ENCODE measurements around the gene KRTAP19-1. TPM values are rescaled to one million over a fixed set of nuclear protein-coding genes. Genes with fewer than 3 reads are reported as not detected.

Gene KRTAP19-1
- total and polyA plus RNA-seq, 9 of the 15 experiments (the other 6 are each of a cell fraction or from before 2014, with no cell fraction given): not detected

- Histone ChIP-seq H2AFZ (ENCODE audit: low read depth, low read length) (no peak overlapping the region), H3K36me3 (ENCODE audit: control insufficient read depth, insufficient read depth, low read length) (no peaks in the 10 kb centered on the region), H3K4me1 (replicated peaks in 1 of 2; ENCODE audit: control insufficient read depth in 2 of 2, insufficient read depth in 2 of 2, low read length in 2 of 2) (no peaks in the 10 kb centered on the region), H3K27me3 (ENCODE audit: control insufficient read depth in 2 of 2, insufficient read depth in 2 of 2, low read length in 2 of 2) (no peaks in the 10 kb centered on the region), H3K9me1 (ENCODE audit: control insufficient read depth, insufficient read depth, low read length) (no peaks in the 10 kb centered on the region), H4K20me1 (replicated peaks; ENCODE audit: control insufficient read depth, insufficient read depth, low read length) (no peaks in the 10 kb centered on the region), H3K9ac (ENCODE audit: insufficient read depth in 1 of 2, low read depth in 2 of 2, low read length in 2 of 2) (no peak overlapping the region), H3K4me2 (ENCODE audit: insufficient read depth, low read length) (no peak overlapping the region), H3K79me2 (ENCODE audit: control insufficient read depth, insufficient read depth, low read length) (no peaks in the 10 kb centered on the region), H3K9me3 (replicated peaks; ENCODE audit: control insufficient read depth, insufficient read depth, low read depth, low read length) (no peaks in the 10 kb centered on the region; the same call in 1 of the 2 replicates), H3K27ac (ENCODE audit: extremely low read depth, low read depth, low read length) (no peak overlapping the region), H3K4me3 (no peak overlapping the region)
- 0% methylated on average over 1 of the region's 1 CpG for WGBS (ENCODE audit: insufficient coverage, low coverage, missing lambda C conversion rate)
- in situ Hi-C loops (cut with MboI) (no loop called here), intact Hi-C loops (cut with micrococcal nuclease) (no loop called here)
- no TSS peak for BruUV-seq (replicated peaks)
- FAIRE-seq: no peak
- CTCF ChIA-PET (ENCODE audit: low intra/inter-chr PET ratio): no interaction called here
- POLR2A ChIA-PET: no interaction called here
- no peak for TF ChIP-seq CBX1 (IDR thresholded peaks at IDR 0.05; ENCODE audit: low read depth)
- no peak for TF ChIP-seq RBM22 (IDR thresholded peaks at IDR 0.05; ENCODE audit: low read depth, low read length, poor library complexity, severe bottlenecking)
- no peak for TF ChIP-seq POLR2AphosphoS2 (IDR thresholded peaks at IDR 0.05; ENCODE audit: low read length)
- TF ChIP-seq EHMT2 (IDR thresholded peaks at IDR 0.05): no peak
- no peak for TF ChIP-seq ZNF586 (CRISPR knock-in tag; conservative IDR thresholded peaks at IDR 0.05)
- TF ChIP-seq MEF2A (IDR thresholded peaks at IDR 0.05; ENCODE audit: control insufficient read depth, low read depth, low read length): no peak
- no peak for TF ChIP-seq CHCHD3 (CRISPR knock-in tag; IDR thresholded peaks at IDR 0.05)
- TF ChIP-seq RBBP5 (IDR thresholded peaks at IDR 0.05; ENCODE audit: borderline replicate concordance, insufficient read depth, low read length, poor library complexity, severe bottlenecking): no peak
- no peak for TF ChIP-seq HNRNPLL (IDR thresholded peaks at IDR 0.05; ENCODE audit: low read depth, low read length, poor library complexity, severe bottlenecking)
- no peak for TF ChIP-seq SAFB2 (IDR thresholded peaks at IDR 0.05; ENCODE audit: borderline replicate concordance, low read depth, low read length, severe bottlenecking)
- TF ChIP-seq GATAD2B (IDR thresholded peaks at IDR 0.05; ENCODE audit: borderline replicate concordance): no peak
- TF ChIP-seq CEBPZ (IDR thresholded peaks at IDR 0.05; ENCODE audit: borderline replicate concordance, low read depth, low read length): no peak
- TF ChIP-seq HMGXB4 (CRISPR knock-in tag; IDR thresholded peaks at IDR 0.05): no peak
- TF ChIP-seq CCAR2 (IDR thresholded peaks at IDR 0.05; ENCODE audit: low read depth, low read length): no peak
- no peak for TF ChIP-seq HOMEZ (CRISPR knock-in tag; IDR thresholded peaks at IDR 0.05)
- no peak for TF ChIP-seq NR1H2 (CRISPR knock-in tag; IDR thresholded peaks at IDR 0.05)
- TF ChIP-seq ZFX (CRISPR knock-in tag; IDR thresholded peaks at IDR 0.05): no peak
- no peak for TF ChIP-seq SLC30A9 (CRISPR knock-in tag; IDR thresholded peaks at IDR 0.05)
- no peak for DNase-seq (ENCODE audit: extremely low read depth in 1 of 4, low spot score in 3 of 4)
- ATAC-seq: no peak
Measured at GRCh38 chr21:30444204-30444603, 36.0 kb downstream of the KRTAP19-1 start.
